Measurements from ENCODE around the gene KRT9.
"Not testable (repeated sequence)": the region's sequence is repeated elsewhere in the genome, so short reads cannot be mapped to it uniquely, and the experiment has no call there.

Gene KRT9

GRCh38 chr17:41600318-41600717 is 28.5 kb upstream of the KRT9 start:
- DNase-seq = no peak

GRCh38 chr17:41599680-41600079 is 27.8 kb upstream of the KRT9 start:
- no peak for DNase-seq

GRCh38 chr17:41595585-41595984 is 23.7 kb upstream of the KRT9 start:
- peak; percentile 44 for DNase-seq

- no peak for DNase-seq
These were observed 22.6 kb upstream of the KRT9 start for GRCh38 chr17:41594363-41594915.

- DNase-seq = peak; percentile 56
These were observed 21.6 kb upstream of the KRT9 start for GRCh38 chr17:41593306-41593981.

GRCh38 chr17:41592601-41593305 is 20.9 kb upstream of the KRT9 start:
- peak; percentile 54 for DNase-seq

- DNase-seq = no peak
These were observed 17.4 kb upstream of the KRT9 start for GRCh38 chr17:41589301-41589700.

- DNase-seq = no peak
These were observed 16.4 kb upstream of the KRT9 start for GRCh38 chr17:41588126-41588810.

- no peak for DNase-seq
These were observed 15.1 kb upstream of the KRT9 start, which contains the start of gene KRT14 for GRCh38 chr17:41586863-41587495. KRT14 (minus strand) TSS chr17:41586895; CDS start chr17:41586834, 61 bp downstream.

GRCh38 chr17:41585301-41586056 is 13.6 kb upstream of the KRT9 start:
- DNase-seq = no peak

- not testable (repeated sequence) for DNase-seq
These were observed 12.6 kb upstream of the KRT9 start for GRCh38 chr17:41584331-41584927.

- DNase-seq = no peak
These were observed 11.6 kb upstream of the KRT9 start for GRCh38 chr17:41583137-41584127.

GRCh38 chr17:41582061-41582968 is 10.5 kb upstream of the KRT9 start:
- DNase-seq = not testable (repeated sequence)

GRCh38 chr17:41581366-41582060 is 9.7 kb upstream of the KRT9 start:
- no peak for DNase-seq

GRCh38 chr17:41580687-41581365 is 9.0 kb upstream of the KRT9 start:
- no peak for DNase-seq

- DNase-seq = no peak
These were observed 8.4 kb upstream of the KRT9 start for GRCh38 chr17:41580244-41580575.

GRCh38 chr17:41579484-41580243 is 7.8 kb upstream of the KRT9 start:
- DNase-seq = peak; percentile 97

- DNase-seq = no peak
These were observed 7.1 kb upstream of the KRT9 start for GRCh38 chr17:41578971-41579370.

Data from islet precursor cell (in vitro differentiated cells).